GM18951 (cell line): Measurements from ENCODE around the gene YWHAE.
"Not testable (repeated sequence)": the region's sequence is repeated elsewhere in the genome, so short reads cannot be mapped to it uniquely, and the experiment has no call there.

Experiments
- POLR2A ChIP-seq: IDR thresholded peaks from 4 replicates; pipeline ENCODE4 v1.6.1; 2011; ENCODE audit warnings: mild to moderate bottlenecking; ENCODE audit not compliant: insufficient read length, insufficient read depth; ENCODE audit errors: extremely low read depth
- in situ Hi-C: fragments of 300-500 bp; cut with MboI; formaldehyde crosslinking; loops from one replicate; pipeline ENCODE4 v1.12.0; 2022; ENCODE audit warnings: low sequenced_read_pairs, mixed read lengths, inconsistent platforms; ENCODE audit not compliant: unreplicated experiment

Gene YWHAE

GRCh38 chr17:1399679-1400512, at the start of gene YWHAE:
TSS of gene YWHAE (minus strand) at chr17:1400222. CDS start at chr17:1400110, 112 bp downstream.
- in situ Hi-C loops: no loop called here
- peak; percentile 93 for TF ChIP-seq POLR2A

- in situ Hi-C loops: no loop called here
- TF ChIP-seq POLR2A: no peak
Measured at GRCh38 chr17:1449412-1449967, 49.5 kb upstream of the YWHAE start.

GRCh38 chr17:1447052-1447451, 47.0 kb upstream of the YWHAE start:
- TF ChIP-seq POLR2A: no peak
- in situ Hi-C loops: no loop called here

DNA sequence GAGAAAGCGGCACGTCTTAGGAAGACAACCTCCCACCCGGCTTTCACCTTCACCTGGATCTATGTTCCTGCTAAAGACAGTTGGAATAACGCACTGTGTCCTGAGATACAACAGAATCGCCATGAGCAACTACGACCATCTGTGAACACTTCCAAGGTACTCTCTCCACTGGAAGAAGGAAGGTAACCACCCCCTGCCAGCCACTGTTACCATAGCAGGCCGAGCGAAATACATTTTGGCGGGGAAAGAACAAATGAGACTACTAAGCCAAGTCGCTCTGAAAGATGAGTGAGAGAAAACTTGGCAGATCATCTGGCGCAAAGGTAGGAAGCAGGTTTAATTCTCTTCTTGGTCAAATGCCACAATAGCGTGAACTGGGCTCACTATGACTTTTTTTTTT, 46.2 kb upstream of the YWHAE start:
- in situ Hi-C loops: no loop called here
- TF ChIP-seq POLR2A: no peak

DNA sequence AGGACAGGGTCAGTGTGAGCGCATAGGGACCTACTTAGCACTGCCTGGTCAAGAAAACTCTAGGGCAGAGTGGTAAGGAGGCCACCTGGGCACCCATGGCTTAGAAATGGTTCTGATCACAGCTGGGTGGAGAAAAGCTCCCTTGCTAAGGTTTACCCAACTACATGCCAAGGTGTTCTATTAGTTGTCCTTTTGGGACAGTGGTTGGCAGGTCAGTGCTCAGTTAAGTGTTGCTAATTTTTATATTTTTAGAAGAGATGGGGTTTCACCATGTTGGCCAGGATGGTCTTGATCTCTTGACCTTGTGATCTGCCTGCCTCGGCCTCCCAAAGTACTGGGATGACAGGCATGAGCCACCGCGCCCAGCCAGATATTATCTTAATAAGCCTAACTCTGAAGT, 45.7 kb upstream of the YWHAE start:
- in situ Hi-C loops: not testable (repeated sequence)

- in situ Hi-C loops: not testable (repeated sequence)
Measured at GRCh38 chr17:1442721-1443120, 42.7 kb upstream of the YWHAE start.

DNA sequence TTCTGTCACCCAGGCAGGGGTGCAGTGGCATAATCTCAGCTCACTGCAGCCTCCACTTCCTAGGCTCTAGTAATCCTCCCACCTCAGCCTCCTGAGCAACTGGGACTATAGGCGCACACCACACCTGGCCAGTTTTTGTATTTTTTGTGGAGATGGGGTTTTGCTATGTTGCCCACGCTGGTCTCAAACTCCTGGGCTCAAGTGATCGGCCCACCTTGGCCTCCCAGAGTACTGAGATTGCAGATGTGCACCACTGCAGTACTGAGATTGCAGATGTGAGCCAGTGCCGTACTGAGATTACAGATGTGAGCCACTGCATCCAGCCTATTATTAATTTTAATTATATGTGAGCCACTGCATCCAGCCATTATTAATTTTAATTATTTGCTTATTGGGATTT, 42.2 kb upstream of the YWHAE start:
- in situ Hi-C loops: no loop called here

DNA sequence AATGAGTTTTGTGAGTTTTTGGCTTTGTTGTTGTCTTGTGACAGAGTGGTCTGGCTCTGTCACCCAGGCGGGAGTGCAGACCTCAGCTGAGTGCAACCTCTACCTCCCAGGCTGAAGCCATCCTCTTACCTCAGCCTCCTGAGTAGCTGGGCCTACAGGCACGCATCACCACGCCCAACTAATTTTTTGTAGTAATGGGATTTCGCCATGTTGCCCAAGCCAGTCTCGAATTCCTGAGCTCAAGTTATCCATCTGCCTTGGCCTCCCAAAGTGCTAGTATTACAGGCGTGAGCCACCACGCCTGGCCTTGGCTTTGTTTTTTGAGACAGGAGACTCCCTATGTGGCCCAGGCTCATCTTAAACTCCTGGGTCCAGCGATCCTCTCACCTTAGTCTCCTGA, 40.9 kb upstream of the YWHAE start:
- in situ Hi-C loops: no loop called here
- no peak for TF ChIP-seq POLR2A

More for the DNA sequence above, 42.2 kb upstream of the YWHAE start:
- TF ChIP-seq POLR2A: no peak

DNA sequence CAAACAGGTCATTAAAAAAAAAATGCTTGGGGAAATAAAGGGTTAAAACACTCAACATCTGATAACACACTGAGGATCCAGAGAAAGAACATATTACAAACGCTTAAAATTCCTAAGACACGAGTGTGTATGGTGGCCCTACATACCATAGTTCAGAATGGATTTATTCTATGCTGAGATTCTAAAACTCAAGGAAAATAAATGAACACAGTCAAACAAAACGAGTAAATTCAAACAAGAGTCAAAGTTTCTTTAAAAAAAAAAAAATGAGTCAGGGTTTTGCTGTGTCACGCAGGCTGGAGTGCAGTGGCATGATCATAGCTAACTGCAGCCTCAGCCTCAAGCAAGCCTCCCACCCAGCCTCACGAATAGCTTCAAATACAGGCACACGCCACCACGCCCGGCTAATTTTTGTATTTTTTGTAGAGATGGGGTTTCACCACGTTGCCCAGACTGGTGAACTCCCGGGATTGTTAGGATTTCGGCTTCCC, 38.6 kb upstream of the YWHAE start:
- TF ChIP-seq POLR2A: no peak
- in situ Hi-C loops: no loop called here

DNA sequence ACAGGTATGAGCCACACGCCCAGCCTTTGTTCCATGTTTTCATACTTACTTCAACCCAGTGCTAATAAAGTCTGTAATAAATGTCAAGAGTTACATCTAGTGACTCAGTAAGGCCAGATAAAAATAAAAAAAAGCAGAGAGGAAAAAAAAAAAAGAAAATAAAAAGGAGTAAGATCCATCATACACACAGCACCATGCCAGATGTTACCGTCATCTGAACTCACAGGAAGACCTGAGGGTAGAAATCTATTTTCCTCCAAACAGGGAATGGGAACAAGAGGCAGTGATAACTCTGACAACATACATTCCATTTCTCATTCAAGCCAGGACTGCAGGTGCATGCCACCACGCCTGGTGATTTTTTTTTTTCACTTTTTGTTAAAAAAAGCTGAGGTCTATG, 35.3 kb upstream of the YWHAE start:
- no peak for TF ChIP-seq POLR2A
- in situ Hi-C loops: no loop called here

- no peak for TF ChIP-seq POLR2A
- in situ Hi-C loops: no loop called here
Measured at GRCh38 chr17:1434150-1434549, 34.1 kb upstream of the YWHAE start.

DNA sequence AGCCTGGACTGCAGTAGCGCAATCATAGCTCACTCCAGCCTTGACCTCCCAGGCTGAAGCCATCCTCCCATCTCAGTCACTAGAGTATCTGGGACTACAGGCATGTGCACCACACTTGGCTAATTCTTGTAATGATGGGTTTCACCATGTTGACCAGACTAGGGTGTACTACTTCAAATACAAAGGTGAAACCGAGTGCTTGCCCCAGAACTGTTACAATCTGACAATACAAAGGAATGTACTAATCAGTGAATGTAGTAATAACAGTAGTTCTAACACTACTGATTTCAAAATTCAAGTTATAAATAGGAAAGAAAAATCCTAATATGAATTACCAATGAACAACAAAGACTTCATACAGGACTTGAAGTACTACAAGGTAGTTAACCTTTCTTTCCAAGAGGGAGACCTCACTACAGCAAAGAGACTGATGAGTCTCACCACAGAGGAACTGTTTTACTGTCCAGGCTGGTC, 31.6 kb upstream of the YWHAE start:
- no peak for TF ChIP-seq POLR2A
- in situ Hi-C loops: no loop called here

DNA sequence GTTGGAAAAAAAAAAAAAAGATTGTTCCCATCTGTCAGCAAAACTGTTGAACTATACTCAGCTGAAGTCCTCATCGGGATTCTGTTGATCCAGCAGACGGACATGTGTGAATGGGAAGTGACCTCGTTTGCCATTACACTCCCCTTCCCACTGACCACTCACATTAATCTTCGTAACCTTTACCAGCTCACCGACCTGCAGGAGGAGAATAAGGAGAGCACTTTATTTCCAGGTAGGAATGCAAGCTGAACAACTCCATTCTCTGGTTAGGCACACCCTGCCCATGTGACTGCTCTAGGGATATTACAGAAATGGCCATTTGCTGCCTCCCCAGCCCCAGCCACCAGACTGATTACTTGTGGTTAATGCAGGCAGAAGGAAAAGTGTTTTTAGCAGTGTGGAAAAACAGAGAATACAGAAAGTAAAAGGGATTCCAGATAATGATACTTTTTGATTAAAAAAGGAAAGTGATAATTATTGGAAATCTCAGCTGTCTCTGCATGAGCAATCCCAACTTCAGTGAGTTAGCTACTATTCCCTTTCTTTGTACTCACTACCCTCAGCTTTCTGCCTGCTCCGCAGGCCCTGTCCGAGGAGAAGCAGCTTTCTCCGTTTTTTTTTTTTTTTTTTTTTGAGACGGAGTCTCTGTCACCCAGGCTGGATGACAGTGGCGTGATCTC, 23.6 kb upstream of the YWHAE start:
- in situ Hi-C loops: no loop called here
- no peak for TF ChIP-seq POLR2A

- no peak for TF ChIP-seq POLR2A
- in situ Hi-C loops: no loop called here
Measured at GRCh38 chr17:1422885-1423284, 22.9 kb upstream of the YWHAE start.
